GM23338 (cell line): ENCODE results near the gene FGF4. TPM values are rescaled to one million over a fixed set of nuclear protein-coding genes. Genes with fewer than 3 reads are reported as not detected.

Source experiments
- ATAC-seq: fragments of 200-7000 bp; cut with Tn5 transposase; 3 replicates; pipeline ENCODE4 v1.9.1; 2020
- DNase-seq: peaks from one replicate; pipeline ENCODE4 v3.0.0-alpha.2; 2015; ENCODE audit warnings: low spot score
- H2AFZ ChIP-seq: fragments of 200-600 bp; sonication (generic); 2 replicates; pipeline ENCODE4 v1.8.0; 2016; ENCODE audit warnings: antibody characterized with exemption, mild to moderate bottlenecking, moderate library complexity
- H3F3A ChIP-seq: fragments of 200-600 bp; sonication (generic); replicated peaks from 2 replicates; pipeline ENCODE4 v1.8.0; 2017; ENCODE audit warnings: antibody characterized with exemption, mixed run types, low read depth
- H3K27ac ChIP-seq: fragments of 200-600 bp; sonication (generic); 2 replicates; pipeline ENCODE4 v1.6.1; 2016; ENCODE audit warnings: low read depth
- H3K27me3 ChIP-seq: fragments of 200-600 bp; sonication (generic); 2 replicates; pipeline ENCODE4 v1.8.0; 2016; ENCODE audit warnings: mild to moderate bottlenecking, mixed run types, moderate library complexity; ENCODE audit not compliant: insufficient read depth
- H3K36me3 ChIP-seq: fragments of 200-600 bp; sonication (generic); 2 replicates; pipeline ENCODE4 v1.8.0; 2016; ENCODE audit warnings: mild to moderate bottlenecking; ENCODE audit not compliant: insufficient read depth
- H3K4me1 ChIP-seq: fragments of 200-600 bp; sonication (generic); 2 replicates; pipeline ENCODE4 v1.8.0; 2016; ENCODE audit warnings: mild to moderate bottlenecking, moderate library complexity; ENCODE audit not compliant: insufficient read depth
- H3K4me2 ChIP-seq: fragments of 200-600 bp; sonication (generic); 2 replicates; pipeline ENCODE4 v1.7.1; 2017; ENCODE audit warnings: mixed run types
- H3K4me3 ChIP-seq: fragments of 200-600 bp; sonication (generic); 2 replicates; pipeline ENCODE4 v1.6.1; 2016; ENCODE audit warnings: mixed run types
- H3K79me2 ChIP-seq: fragments of 200-600 bp; sonication (generic); replicated peaks from 2 replicates; pipeline ENCODE4 v1.8.0; 2017; ENCODE audit warnings: mild to moderate bottlenecking; ENCODE audit not compliant: insufficient read depth
- H3K9me2 ChIP-seq: fragments of 200-600 bp; sonication (generic); 2 replicates; pipeline ENCODE4 v1.8.0; 2017; ENCODE audit not compliant: insufficient read depth
- H4K20me1 ChIP-seq: fragments of 200-600 bp; sonication (generic); replicated peaks from 2 replicates; pipeline ENCODE4 v1.8.0; 2017; ENCODE audit warnings: mild to moderate bottlenecking; ENCODE audit not compliant: insufficient read depth
- H3K27ac Mint-ChIP-seq: 2 replicates; pipeline ENCODE4 v1.8.0; 2020; ENCODE audit warnings: inconsistent platforms, mild to moderate bottlenecking, moderate library complexity, mixed read lengths
- H3K27me3 Mint-ChIP-seq: 3 replicates; pipeline ENCODE4 v1.8.0; 2022; ENCODE audit warnings: low read depth, mild to moderate bottlenecking, moderate library complexity, mixed read lengths, inconsistent platforms; ENCODE audit not compliant: insufficient read depth, poor library complexity
- H3K36me3 Mint-ChIP-seq: 3 replicates; pipeline ENCODE4 v1.8.0; 2021; ENCODE audit warnings: low read depth, mild to moderate bottlenecking, inconsistent platforms, moderate library complexity, mixed read lengths
- H3K4me1 Mint-ChIP-seq: 3 replicates; pipeline ENCODE4 v1.8.0; 2020; ENCODE audit warnings: mild to moderate bottlenecking, inconsistent platforms, mixed read lengths
- H3K4me3 Mint-ChIP-seq: 3 replicates; pipeline ENCODE4 v1.8.0; 2021; ENCODE audit warnings: moderate library complexity, mild to moderate bottlenecking, inconsistent platforms, mixed read lengths
- H3K9me3 Mint-ChIP-seq: 3 replicates; pipeline ENCODE4 v1.8.0; 2020; ENCODE audit warnings: moderate library complexity, mild to moderate bottlenecking, inconsistent platforms, mixed read lengths
- CREB1 ChIP-seq: fragments of 250-450 bp; sonication (Bioruptor Pico); IDR thresholded peaks from 2 replicates; pipeline ENCODE4 v1.5.0; 2020; ENCODE audit warnings: low read depth, mild to moderate bottlenecking, moderate library complexity
- EZH2phosphoT487 ChIP-seq: fragments of 200-600 bp; sonication (generic); IDR thresholded peaks from one replicate; pipeline ENCODE4 v1.8.1; 2018; ENCODE audit warnings: antibody characterized with exemption; ENCODE audit not compliant: unreplicated experiment
- JUNB ChIP-seq: IDR thresholded peaks from one replicate; pipeline ENCODE4 v1.6.1; 2016; ENCODE audit warnings: antibody characterized with exemption; ENCODE audit not compliant: unreplicated experiment
- NANOG ChIP-seq: IDR thresholded peaks from 2 replicates; pipeline ENCODE4 v1.6.1; 2016; ENCODE audit warnings: antibody characterized with exemption, borderline replicate concordance
- POLR2AphosphoS5 ChIP-seq: IDR thresholded peaks from 2 replicates; pipeline ENCODE4 v1.6.1; 2016; ENCODE audit warnings: antibody characterized with exemption, low read depth
- STAT1 ChIP-seq: IDR thresholded peaks from one replicate; pipeline ENCODE4 v1.6.1; 2016; ENCODE audit warnings: antibody characterized with exemption; ENCODE audit not compliant: unreplicated experiment
- polyA plus RNA-seq: library from polyadenylated mRNA; unstranded; fragments of >200 nt; fragmentation: Nextera tagmentation; extraction: Ambion mirVana; gene quantifications from 2 replicates; pipeline ENCODE4 v1.2.1, GENCODE V29; 2016
- total RNA-seq: library from RNA; depleted of rRNA; stranded (reverse); fragments of >200 nt; shearing (Covaris generic); gene quantifications from 2 replicates; pipeline ENCODE4 v1.2.3, GENCODE V29; 2014; rRNA removed

FGF4 gene
- total and polyA plus RNA-seq, 2 experiments from 2014 or later, result 4.8 to 13.1 TPM

DNA sequence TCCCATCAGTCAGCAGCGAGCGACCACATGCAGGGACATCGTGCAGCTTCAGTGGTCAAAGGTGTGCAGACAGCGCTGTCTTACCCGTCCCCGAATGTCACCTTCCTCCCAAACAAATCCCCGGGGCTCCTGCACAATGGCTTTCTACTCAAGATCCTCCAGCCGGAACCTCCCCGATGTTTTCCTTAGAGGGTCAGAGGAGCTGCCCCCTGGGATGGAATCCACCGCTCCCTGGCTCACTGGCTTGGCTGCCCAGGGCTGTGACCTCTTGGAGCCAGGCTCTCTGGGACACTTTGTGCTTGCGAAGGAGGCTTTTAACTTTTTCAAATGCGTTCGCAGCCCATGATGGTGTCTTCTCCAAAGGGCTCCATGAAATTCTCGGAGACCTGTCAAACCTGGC lies 54.0 kb downstream of the FGF4 start:
- Mint-ChIP-seq H3K9me3 (no peaks in the 10 kb centered on the region), H3K4me3 (no peak overlapping the region), H3K36me3 (no peaks in the 10 kb centered on the region), H3K27ac (no peak overlapping the region), H3K4me1 (peaks cover 13% of the 10 kb centered on the region), H3K27me3 (peaks cover 13% of the 10 kb centered on the region)
- Histone ChIP-seq H4K20me1 (no peaks in the 10 kb centered on the region), H3F3A (no peaks in the 10 kb centered on the region), H2AFZ (no peak overlapping the region), H3K27me3 (no peaks in the 10 kb centered on the region), H3K4me3 (no peak overlapping the region), H3K4me2 (no peak overlapping the region), H3K9me2 (no peaks in the 10 kb centered on the region), H3K4me1 (peaks cover 4% of the 10 kb centered on the region; the same call in 1 of the 2 replicates), H3K79me2 (no peaks in the 10 kb centered on the region), H3K27ac (no peak overlapping the region), H3K36me3 (no peaks in the 10 kb centered on the region)
- TF ChIP-seq POLR2AphosphoS5 (no peak), STAT1 (no peak), EZH2phosphoT487 (no peak), NANOG (no peak), JUNB (no peak), CREB1 (CRISPR knock-in tag) (no peak)
- DNase-seq (no peak), ATAC-seq (no peak)

Other genes starting within 250 kb of the FGF4 start
- 99.1 and 109 TPM in 2 replicates for gene CCND1, start 134.2 kb downstream of the FGF4 start, total RNA-seq
- gene CCND1, start 134.2 kb downstream of the FGF4 start, polyA plus RNA-seq, result 159 and 183 TPM in 2 replicates
- 12.9 and 20.1 TPM in 2 replicates for gene LTO1, start 100.0 kb downstream of the FGF4 start, total RNA-seq
- 23.2 and 23.3 TPM in 2 replicates for gene LTO1, start 100.0 kb downstream of the FGF4 start, polyA plus RNA-seq
- 27.4 and 36.1 TPM in 2 replicates for gene FGF19, start 71.3 kb downstream of the FGF4 start, total RNA-seq
- 21.7 and 22.3 TPM in 2 replicates for gene FGF19, start 71.3 kb downstream of the FGF4 start, polyA plus RNA-seq
- gene FGF3, start 44.1 kb upstream of the FGF4 start, total RNA-seq, result 1.2 TPM in 1 of 2 replicates, not detected in the other
- gene FGF3, start 44.1 kb upstream of the FGF4 start, polyA plus RNA-seq, result not detected in 2 replicates